Loucy (cell line): ENCODE data around the gene CDS1.

ENCODE experiments used
- CTCF ChIP-seq: fragments of 200-600 bp; sonication (generic); conservative IDR thresholded peaks from 2 replicates; pipeline ENCODE4 v1.5.1; 2014; ENCODE audit warnings: mild to moderate bottlenecking, antibody characterized with exemption, low read length
- EZH2phosphoT487 ChIP-seq: fragments of 200-600 bp; IDR thresholded peaks from 2 replicates; pipeline ENCODE4 v1.6.1; 2018; ENCODE audit warnings: antibody characterized with exemption, mild to moderate bottlenecking, moderate library complexity, borderline replicate concordance

GRCh38 chr4:84634961-84635360 is 52.0 kb downstream of the CDS1 start:
- TF ChIP-seq CTCF: no peak
- no peak for TF ChIP-seq EZH2phosphoT487
